GM18868 (cell line): ENCODE data around the gene ZNF652.

Experiments
- ATAC-seq: cut with Tn5 transposase; IDR thresholded peaks from one replicate; pipeline ENCODE4 v1.9.1; 2021; ENCODE audit warnings: mild to moderate bottlenecking, moderate library complexity; ENCODE audit not compliant: unreplicated experiment

The ZNF652 gene

GRCh38 chr17:49360796-49361128, 1.3 kb downstream of the ZNF652 start:
- peak; percentile 10 for ATAC-seq

- no peak for ATAC-seq
These were observed 1.9 kb downstream of the ZNF652 start for GRCh38 chr17:49359990-49360795.

- no peak for ATAC-seq
These were observed 3.3 kb downstream of the ZNF652 start for GRCh38 chr17:49358641-49359247.

- no peak for ATAC-seq
These were observed 4.5 kb downstream of the ZNF652 start for GRCh38 chr17:49357516-49357915.

GRCh38 chr17:49356320-49356719, 5.7 kb downstream of the ZNF652 start:
- no peak for ATAC-seq

GRCh38 chr17:49353607-49354006, 8.4 kb downstream of the ZNF652 start:
- no peak for ATAC-seq

GRCh38 chr17:49352587-49353154, 9.4 kb downstream of the ZNF652 start:
- no peak for ATAC-seq

GRCh38 chr17:49351572-49352140, 10.4 kb downstream of the ZNF652 start:
- ATAC-seq: no peak

GRCh38 chr17:49349541-49349940, 12.5 kb downstream of the ZNF652 start:
- no peak for ATAC-seq

- no peak for ATAC-seq
These were observed 17.1 kb downstream of the ZNF652 start for GRCh38 chr17:49344914-49345313.

- ATAC-seq: no peak
These were observed 18.8 kb downstream of the ZNF652 start for GRCh38 chr17:49343273-49343672.

GRCh38 chr17:49342575-49342936, 19.5 kb downstream of the ZNF652 start:
- ATAC-seq: no peak

GRCh38 chr17:49341356-49341755, 20.7 kb downstream of the ZNF652 start:
- ATAC-seq: no peak

- no peak for ATAC-seq
These were observed 22.7 kb downstream of the ZNF652 start for GRCh38 chr17:49339354-49339753.

- no peak for ATAC-seq
These were observed 23.2 kb downstream of the ZNF652 start for GRCh38 chr17:49338883-49339282.

- no peak for ATAC-seq
These were observed 24.2 kb downstream of the ZNF652 start for GRCh38 chr17:49337884-49338283.

GRCh38 chr17:49334744-49335512, 27.1 kb downstream of the ZNF652 start:
- ATAC-seq: no peak

GRCh38 chr17:49333804-49334203, 28.2 kb downstream of the ZNF652 start:
- no peak for ATAC-seq

GRCh38 chr17:49327835-49328784, 33.9 kb downstream of the ZNF652 start:
- ATAC-seq: no peak

GRCh38 chr17:49325980-49326379, 36.1 kb downstream of the ZNF652 start:
- ATAC-seq: no peak
